GM19372 (cell line): ENCODE data around the gene GNB1L.
"Not testable (repeated sequence)": the region's sequence is repeated elsewhere in the genome, so short reads cannot be mapped to it uniquely, and the experiment has no call there.

Experiments used
- ATAC-seq: cut with Tn5 transposase; IDR thresholded peaks from one replicate; pipeline ENCODE4 v1.9.1; 2021; ENCODE audit warnings: mild to moderate bottlenecking, low read depth, moderate library complexity; ENCODE audit not compliant: unreplicated experiment

GNB1L gene

GRCh38 chr22:19800306-19800705, 54.4 kb downstream of the GNB1L start:
- ATAC-seq: no peak

- no peak for ATAC-seq
Measured at GRCh38 chr22:19799322-19800190, 55.1 kb downstream of the GNB1L start.

- ATAC-seq: no peak
Measured at GRCh38 chr22:19798891-19799293, 55.8 kb downstream of the GNB1L start.

GRCh38 chr22:19798003-19798665, 56.5 kb downstream of the GNB1L start:
- ATAC-seq: no peak

- ATAC-seq: no peak
Measured at GRCh38 chr22:19797086-19798002, 57.3 kb downstream of the GNB1L start.

- no peak for ATAC-seq
Measured at GRCh38 chr22:19796160-19796559, 58.5 kb downstream of the GNB1L start.

- ATAC-seq: no peak
Measured at GRCh38 chr22:19795617-19796008, 59.1 kb downstream of the GNB1L start.

- no peak for ATAC-seq
Measured at GRCh38 chr22:19793661-19794310, 60.9 kb downstream of the GNB1L start.

- no peak for ATAC-seq
Measured at GRCh38 chr22:19793161-19793560, 61.5 kb downstream of the GNB1L start.

GRCh38 chr22:19792383-19792896, 62.2 kb downstream of the GNB1L start:
- ATAC-seq: not testable (repeated sequence)

GRCh38 chr22:19791894-19792293, 62.8 kb downstream of the GNB1L start:
- no peak for ATAC-seq

GRCh38 chr22:19791243-19791642, 63.4 kb downstream of the GNB1L start:
- no peak for ATAC-seq

- ATAC-seq: no peak
Measured at GRCh38 chr22:19789828-19790227, 64.8 kb downstream of the GNB1L start.

- no peak for ATAC-seq
Measured at GRCh38 chr22:19789406-19789805, 65.3 kb downstream of the GNB1L start.

- ATAC-seq: no peak
Measured at GRCh38 chr22:19788661-19789225, 65.9 kb downstream of the GNB1L start.

- ATAC-seq: no peak
Measured at GRCh38 chr22:19787849-19788141, 66.9 kb downstream of the GNB1L start.

- ATAC-seq: no peak
Measured at GRCh38 chr22:19786959-19787848, 67.5 kb downstream of the GNB1L start.

GRCh38 chr22:19786264-19786585, 68.4 kb downstream of the GNB1L start:
- ATAC-seq: no peak
